GM06990 (cell line): Measurements from ENCODE around the gene SLC35E2B.
"Not testable (repeated sequence)": the region's sequence is repeated elsewhere in the genome, so short reads cannot be mapped to it uniquely, and the experiment has no call there.

Source experiments
- DNase-seq: peaks from one replicate; pipeline ENCODE4 v3.0.0-alpha.2; 2011; ENCODE audit not compliant: insufficient read length; ENCODE audit errors: extremely low read depth
- H3K27me3 ChIP-seq: replicated peaks from 2 replicates; pipeline ENCODE4 v1.6.0; 2011; ENCODE audit warnings: low read length; ENCODE audit not compliant: control insufficient read depth, insufficient read depth
- H3K36me3 ChIP-seq: 2 replicates; pipeline ENCODE4 v1.5.1; 2011; ENCODE audit warnings: low read length; ENCODE audit not compliant: control insufficient read depth, insufficient read depth
- H3K4me3 ChIP-seq: replicated peaks from 2 replicates; pipeline ENCODE4 v1.5.1; 2011; ENCODE audit warnings: low read depth, mild to moderate bottlenecking, control low read depth, low read length
- TF ChIP-seq, protein P1 (sequence below): IDR thresholded peaks from 2 replicates; pipeline ENCODE4 v1.5.1; 2011; ENCODE audit warnings: low read length, control low read depth, mild to moderate bottlenecking, inconsistent platforms; ENCODE audit not compliant: insufficient read depth, poor library complexity, severe bottlenecking

SLC35E2B gene

DNA sequence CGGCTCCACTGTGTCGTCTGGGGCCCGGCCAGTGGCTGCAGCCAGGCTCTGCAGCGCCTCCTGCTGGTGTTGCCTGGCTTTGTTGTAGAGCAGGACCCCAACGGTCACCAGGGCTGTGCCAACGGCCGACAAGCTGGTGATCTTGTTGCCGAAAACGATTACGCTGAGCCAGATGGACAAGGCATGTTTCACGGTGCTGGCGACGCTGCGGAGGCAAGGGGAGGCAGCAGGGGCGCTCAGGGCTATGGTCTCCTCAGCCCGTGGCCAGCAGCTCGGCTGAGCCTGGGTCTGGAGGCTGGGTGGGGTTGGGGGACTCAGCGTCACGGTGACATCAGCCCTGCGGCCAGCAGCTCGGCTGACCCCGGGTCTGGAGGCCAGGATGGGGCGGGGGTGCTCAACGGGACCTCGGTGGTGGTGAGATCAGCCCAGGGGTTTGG is 26.8 kb downstream of the SLC35E2B start:
- DNase-seq: no peak
- TF ChIP-seq, protein P1, sequence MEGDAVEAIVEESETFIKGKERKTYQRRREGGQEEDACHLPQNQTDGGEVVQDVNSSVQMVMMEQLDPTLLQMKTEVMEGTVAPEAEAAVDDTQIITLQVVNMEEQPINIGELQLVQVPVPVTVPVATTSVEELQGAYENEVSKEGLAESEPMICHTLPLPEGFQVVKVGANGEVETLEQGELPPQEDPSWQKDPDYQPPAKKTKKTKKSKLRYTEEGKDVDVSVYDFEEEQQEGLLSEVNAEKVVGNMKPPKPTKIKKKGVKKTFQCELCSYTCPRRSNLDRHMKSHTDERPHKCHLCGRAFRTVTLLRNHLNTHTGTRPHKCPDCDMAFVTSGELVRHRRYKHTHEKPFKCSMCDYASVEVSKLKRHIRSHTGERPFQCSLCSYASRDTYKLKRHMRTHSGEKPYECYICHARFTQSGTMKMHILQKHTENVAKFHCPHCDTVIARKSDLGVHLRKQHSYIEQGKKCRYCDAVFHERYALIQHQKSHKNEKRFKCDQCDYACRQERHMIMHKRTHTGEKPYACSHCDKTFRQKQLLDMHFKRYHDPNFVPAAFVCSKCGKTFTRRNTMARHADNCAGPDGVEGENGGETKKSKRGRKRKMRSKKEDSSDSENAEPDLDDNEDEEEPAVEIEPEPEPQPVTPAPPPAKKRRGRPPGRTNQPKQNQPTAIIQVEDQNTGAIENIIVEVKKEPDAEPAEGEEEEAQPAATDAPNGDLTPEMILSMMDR: peak; percentile 45
- no peaks in the 10 kb centered on the region for H3K27me3 ChIP-seq
- peaks cover 28% of the 10 kb centered on the region for H3K36me3 ChIP-seq
- no peak overlapping the region for H3K4me3 ChIP-seq

DNA sequence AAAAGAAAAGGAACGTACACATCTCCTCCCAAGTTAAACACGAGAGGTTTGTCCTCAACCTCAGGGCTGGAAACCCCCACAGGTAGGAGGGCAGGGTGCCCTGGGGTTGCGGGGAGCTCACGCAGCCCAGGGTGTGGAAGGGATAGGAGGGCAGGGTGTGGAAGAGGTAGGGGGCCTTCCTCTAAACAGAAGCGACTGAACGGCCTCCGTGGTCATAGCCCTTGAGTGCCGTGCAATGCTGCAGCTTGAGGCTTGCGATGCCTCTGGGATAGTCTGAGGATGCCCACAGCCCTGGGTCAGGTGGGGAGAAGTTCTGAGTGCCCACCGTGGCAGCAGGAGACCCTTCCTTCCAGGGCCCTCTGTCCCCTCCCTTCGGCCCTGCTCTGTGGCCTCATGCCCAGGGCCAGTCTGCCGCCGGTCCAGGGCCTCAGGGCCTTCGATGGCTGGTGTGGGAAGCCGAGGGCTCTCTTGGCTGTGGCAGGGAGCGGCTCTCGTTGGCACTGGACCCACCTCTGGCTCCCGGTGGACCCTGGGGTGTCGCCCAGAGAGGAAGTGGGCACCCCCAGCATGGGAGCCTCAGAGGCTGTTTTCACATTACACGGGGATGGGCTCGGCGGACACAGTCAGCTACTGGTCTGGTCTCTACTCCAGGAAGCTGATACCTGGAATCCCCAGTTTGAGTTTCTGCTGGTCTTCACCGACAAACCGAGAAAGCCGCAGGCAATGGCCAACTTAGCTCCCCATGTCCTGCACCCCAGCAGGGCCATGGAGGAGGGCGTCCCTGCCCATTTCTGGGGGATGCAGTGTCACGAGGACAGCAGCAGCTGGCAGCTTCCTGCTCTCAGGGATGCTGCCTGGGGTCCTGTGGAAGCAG is 27.4 kb downstream of the SLC35E2B start:
- peaks cover 26% of the 10 kb centered on the region for H3K36me3 ChIP-seq
- TF ChIP-seq, protein P1: no peak
- no peak overlapping the region for H3K4me3 ChIP-seq
- no peak for DNase-seq
- no peaks in the 10 kb centered on the region for H3K27me3 ChIP-seq

DNA sequence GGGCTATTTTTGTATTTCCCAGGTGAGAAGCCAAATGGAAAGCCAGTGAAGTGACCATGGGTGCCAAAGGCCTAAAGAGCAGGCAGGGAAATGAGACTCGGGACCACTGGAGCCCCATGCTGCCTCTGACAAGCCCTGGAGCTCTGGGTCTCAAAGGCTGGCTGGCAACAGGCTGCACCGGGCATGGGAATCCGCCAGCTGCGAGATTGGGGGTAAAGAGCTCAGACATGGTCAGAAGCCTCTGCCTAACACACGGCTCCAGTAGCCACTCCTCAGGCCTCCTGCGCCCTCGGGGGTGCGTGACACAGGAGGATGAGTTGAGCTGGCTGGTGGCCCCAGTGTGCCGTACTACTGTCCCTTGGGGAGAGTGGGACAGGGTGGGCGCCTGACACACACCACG is 28.3 kb downstream of the SLC35E2B start:
- H3K27me3 ChIP-seq, DNase-seq, H3K4me3 ChIP-seq: not testable (repeated sequence)
- peaks cover 20% of the 10 kb centered on the region for H3K36me3 ChIP-seq

DNA sequence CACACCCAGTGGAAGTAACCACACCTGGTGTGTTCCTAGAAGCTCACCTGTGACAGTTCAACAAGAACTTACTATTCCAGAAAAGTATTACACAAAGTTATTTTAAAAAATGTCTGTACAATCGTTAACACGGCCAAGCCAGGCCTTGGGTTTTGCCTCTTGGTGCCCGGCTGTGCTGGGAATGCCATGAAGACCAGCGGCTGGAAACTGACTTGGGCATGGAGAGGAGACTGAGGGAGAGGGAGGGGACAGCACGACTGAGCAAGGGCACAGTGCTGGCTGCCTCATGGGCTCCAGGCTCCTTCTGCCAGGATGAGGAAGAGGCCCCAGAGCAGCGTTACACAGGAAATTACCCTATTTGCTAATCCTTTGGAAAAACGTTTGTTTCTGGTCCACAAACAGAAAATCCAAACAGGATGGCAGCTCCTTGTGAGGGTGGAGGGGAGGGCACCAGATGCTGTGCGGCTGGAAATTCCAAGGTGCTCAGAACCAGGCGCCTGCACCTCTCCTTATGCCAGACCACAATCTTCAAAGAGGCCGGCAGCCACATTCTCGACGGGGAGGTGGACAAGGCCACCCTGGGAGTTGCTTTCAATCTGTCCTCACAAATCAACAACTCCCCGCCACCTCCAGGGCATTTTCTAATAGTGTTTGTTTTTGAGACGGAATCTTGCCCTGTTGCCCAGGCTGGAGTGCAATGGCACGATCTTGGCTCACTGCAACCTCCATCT is 29.6 kb downstream of the SLC35E2B start:
- not testable (repeated sequence) for H3K27me3 ChIP-seq, DNase-seq, H3K4me3 ChIP-seq
- H3K36me3 ChIP-seq: peaks cover 20% of the 10 kb centered on the region

DNA sequence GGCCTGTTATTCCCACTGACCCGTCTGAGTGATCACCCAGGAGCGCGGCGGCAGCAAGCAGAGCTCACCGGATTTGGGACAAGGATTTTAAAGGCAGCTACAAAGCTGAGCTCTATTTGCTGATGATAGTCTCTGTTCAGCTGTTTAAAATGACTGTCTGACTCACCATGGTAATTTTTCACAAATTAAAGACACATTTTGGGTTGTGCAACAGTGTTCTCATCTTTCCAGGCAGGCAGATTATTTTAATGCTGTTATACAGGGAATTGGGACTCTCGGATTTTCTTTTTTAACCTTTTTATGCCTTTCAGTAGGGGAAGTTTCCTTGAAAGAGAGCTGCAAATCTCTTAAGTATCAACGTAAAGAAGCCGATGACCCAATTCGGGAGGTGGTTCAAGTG is 30.2 kb downstream of the SLC35E2B start:
- DNase-seq, H3K4me3 ChIP-seq, H3K27me3 ChIP-seq: not testable (repeated sequence)
- peaks cover 19% of the 10 kb centered on the region for H3K36me3 ChIP-seq

DNA sequence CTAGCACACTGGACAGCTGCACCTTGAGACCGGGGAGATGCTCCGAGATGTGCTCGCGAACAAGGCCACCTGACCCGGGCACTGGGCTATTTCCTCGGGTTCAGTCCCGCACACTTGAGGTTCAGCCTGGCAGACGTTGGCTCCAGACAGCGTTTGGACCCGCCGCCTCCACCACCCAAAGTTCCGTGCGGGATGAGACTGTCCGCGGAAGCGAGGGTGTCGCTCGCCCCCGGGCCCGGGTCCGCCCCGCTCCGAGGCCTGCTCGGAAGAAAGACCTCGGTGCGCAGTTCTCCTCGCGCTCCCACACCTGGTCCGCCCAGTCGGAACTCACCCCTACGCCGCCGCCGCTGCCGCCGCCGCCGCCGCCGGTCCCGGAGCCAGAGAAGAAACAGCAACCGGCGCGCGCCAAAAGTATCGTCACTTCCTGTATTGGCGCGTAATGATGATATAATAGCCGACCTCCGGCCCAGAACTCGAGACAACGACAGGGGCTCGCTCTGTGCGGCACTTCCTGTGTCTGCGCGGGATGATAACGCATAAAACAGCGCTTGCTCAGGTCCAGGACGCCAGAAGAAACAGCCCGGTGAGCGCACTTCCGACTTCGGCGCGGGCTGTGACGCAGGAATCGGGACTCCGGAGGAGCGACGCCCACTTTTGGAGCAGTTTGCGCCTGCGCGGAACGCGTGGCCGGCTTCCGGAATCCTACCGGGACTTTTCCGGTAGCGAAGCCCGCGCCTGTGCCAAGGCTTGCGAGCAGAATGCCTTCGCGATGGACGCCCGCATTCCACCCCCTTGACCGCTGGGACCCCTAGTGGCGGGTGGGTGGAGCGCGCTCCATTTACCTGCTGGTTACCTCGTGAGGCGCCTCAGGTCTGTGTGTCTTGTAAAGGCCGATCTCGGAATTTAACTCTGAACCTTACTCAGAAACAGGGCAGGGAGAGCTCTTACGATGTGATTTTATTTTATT is 33.7 kb downstream of the SLC35E2B start, which contains the start of gene CDK11B:
CDK11B (minus strand) TSS at position 422 of the 967 bp plus-strand sequence. CDS start 1,519 bp downstream, outside the sequence.
- DNase-seq: peak; percentile 96
- TF ChIP-seq, protein P1: peak; percentile 20
- not testable (repeated sequence) for H3K27me3 ChIP-seq, H3K36me3 ChIP-seq
- H3K4me3 ChIP-seq: peak within 1 kb of the TSS; percentile 75

DNA sequence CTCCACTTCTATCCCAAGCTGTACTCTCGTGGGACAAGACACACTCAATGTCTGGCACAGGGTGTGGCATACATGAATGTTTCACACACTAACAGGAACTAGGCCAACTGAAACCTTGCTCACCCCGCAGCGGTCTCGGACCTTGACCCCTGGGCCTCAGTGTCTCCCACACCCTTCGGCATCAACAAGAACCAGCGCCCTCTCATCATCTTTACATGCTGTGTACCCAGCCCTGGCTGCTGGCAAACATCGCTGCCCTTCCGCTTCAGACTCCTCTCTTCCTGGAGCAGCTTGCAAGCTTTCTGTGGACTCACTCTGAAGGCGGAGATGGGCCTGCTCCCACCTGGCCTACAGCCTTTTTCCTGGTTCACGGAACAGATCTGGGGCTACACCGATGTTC is 44.3 kb downstream of the SLC35E2B start:
- H3K4me3 ChIP-seq, H3K27me3 ChIP-seq, DNase-seq, H3K36me3 ChIP-seq: not testable (repeated sequence)

DNA sequence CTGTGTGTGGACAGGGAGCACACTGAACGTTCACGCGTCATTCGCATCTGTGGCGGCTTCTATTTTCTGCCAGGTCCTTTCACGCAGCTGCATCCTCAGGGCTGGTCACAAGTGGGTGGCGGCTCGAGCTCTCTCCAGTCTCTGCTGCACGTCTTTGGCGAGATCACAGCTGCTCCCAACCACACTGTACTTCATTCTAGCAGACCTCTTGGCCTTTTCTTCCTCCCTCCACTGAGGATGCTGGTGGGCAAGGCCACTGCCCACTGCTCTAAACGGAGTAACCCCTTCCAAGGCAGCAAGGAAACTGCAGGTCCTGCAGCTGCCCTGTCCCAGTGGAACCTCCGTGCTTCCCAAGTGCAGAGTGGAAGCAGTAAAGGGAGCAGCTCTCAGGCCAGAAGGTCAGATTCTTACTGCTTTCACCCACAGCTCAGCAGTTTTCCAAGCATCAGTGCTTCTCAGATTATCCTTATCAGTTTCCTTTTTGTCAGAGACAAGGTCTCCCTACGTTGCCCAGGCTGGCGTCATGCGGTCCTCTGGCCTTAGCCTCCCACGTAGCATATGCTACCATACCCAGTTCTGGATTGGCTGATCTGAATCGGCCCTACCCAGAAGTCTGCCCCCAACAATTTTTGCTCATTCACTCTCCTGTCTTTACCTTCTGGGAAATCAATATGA is 44.9 kb downstream of the SLC35E2B start:
- not testable (repeated sequence) for DNase-seq, H3K27me3 ChIP-seq, H3K36me3 ChIP-seq, H3K4me3 ChIP-seq

DNA sequence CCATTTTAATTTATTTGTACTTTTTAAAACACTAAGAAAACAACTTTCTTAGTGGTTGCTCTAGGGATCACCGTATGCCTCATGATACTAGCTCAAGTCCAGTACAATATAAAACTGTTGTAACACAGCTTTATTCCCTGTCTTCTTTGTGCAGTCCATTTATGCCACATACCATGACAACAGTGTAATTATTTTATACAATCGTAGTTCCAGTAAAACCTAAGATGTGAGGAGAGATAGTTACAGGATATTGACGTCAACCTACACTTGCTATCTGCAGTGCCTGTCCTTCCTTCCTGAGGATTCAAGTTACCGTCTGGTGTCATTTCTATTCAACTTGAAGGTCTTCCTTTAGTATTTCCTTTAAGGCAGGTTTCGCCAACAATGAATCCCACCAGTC is 46.3 kb downstream of the SLC35E2B start:
- not testable (repeated sequence) for H3K36me3 ChIP-seq, DNase-seq, H3K27me3 ChIP-seq, H3K4me3 ChIP-seq
